DMS153 (cell line): ENCODE measurements around the gene UQCC5.
A peak's percentile ranks its signal among the peaks of the same experiment; 100 is the strongest.
"Not testable (repeated sequence)": the region's sequence is repeated elsewhere in the genome, so short reads cannot be mapped to it uniquely, and the experiment has no call there.

Experiments used
- DNase-seq: peaks from one replicate; lab custom pipeline; 2025; lab: John Stamatoyannopoulos, UW

Gene UQCC5

DNA sequence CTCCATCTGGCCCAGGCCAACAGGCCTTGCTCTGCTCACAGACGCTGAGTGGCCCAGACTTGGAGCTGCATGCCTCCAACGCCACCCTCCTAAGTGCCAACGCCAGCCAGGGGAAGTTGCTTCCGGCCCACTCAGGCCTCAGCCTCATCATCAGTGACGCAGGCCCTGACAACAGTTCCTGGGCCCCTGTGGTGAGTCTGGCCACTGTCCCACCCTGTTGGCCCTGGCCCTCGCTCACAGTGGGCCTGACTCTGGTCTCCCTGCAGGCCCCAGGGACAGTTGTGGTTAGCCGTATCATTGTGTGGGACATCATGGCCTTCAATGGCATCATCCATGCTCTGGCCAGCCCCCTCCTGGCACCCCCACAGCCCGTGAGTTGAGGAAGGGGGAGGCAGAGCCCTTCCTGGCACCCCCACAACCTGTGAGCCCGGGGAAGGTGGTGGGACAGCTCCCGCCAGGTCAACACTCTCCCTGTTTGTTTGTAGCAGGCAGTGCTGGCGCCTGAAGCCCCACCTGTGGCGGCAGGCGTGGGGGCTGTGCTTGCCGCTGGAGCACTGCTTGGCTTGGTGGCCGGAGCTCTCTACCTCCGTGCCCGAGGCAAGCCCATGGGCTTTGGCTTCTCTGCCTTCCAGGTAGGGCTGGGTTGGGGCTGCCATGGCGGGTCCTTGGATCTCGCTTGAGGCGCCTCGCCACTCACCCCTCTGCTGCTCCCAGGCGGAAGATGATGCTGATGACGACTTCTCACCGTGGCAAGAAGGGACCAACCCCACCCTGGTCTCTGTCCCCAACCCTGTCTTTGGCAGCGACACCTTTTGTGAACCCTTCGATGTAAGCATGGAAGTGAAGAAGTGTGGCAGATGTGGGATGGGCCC is 12.8 kb upstream of the UQCC5 start:
- no peak for DNase-seq

DNA sequence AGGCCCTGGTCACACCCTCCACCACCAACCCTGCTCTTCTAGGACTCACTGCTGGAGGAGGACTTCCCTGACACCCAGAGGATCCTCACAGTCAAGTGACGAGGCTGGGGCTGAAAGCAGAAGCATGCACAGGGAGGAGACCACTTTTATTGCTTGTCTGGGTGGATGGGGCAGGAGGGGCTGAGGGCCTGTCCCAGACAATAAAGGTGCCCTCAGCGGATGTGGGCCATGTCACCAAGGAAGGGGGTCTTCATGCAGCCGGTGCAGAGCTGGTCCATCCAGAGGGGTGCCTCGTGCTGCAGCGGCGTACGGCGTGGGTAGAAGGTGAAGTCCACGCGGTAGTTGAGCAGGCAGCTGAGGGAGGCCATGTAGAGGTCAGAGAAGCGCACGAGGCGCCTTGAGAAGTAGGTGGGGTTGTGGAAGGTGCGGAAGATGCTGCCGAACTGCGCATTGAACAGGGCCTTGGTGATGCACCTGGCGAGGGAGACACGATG is 12.1 kb upstream of the UQCC5 start:
- DNase-seq = no peak

DNA sequence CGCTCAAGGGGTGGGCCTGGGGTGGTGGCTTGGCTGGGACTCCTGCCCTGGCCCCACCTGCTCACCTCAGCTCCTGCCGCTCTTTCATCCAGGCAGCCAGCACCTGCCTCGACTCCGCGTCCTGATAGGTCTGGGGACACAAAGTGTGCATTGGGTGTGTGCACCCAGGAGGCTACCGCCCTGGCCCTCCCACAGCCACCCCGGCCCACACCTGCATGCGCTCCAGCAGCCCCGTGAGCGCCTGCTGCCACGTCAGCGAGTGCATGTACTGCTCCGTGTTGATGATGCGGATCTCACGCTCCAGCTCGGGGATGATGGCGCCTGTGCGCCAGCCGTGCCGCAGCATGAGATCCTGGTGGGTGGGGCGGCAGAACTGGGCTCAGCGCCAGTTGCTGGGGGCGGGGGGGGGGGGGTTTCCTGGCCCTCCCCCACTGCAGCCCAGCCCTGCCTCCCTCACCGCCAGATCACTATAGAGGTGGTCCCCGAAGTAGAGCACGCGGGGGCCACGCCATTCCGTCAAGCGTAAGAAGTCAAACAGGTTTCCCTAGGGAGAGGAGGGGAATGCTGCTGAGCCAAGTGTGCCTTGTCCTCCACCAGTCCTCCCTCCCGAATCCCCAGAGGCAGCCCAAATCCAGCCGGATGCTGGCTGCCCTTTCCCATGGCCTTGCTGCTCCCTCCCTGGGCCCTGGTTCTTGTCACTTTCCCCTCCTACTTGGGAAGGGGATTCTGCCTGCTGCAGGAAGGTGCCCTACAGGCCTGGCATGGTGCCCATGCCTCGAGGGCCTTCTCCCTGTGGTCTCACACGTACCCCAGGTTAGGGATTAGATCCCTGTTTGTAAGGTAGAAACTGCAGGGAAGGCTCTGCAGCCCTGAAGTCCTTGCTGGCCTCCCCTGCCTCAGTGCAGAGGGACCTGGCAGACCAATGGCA is 11.4 kb upstream of the UQCC5 start:
- DNase-seq = peak; percentile 1

DNA sequence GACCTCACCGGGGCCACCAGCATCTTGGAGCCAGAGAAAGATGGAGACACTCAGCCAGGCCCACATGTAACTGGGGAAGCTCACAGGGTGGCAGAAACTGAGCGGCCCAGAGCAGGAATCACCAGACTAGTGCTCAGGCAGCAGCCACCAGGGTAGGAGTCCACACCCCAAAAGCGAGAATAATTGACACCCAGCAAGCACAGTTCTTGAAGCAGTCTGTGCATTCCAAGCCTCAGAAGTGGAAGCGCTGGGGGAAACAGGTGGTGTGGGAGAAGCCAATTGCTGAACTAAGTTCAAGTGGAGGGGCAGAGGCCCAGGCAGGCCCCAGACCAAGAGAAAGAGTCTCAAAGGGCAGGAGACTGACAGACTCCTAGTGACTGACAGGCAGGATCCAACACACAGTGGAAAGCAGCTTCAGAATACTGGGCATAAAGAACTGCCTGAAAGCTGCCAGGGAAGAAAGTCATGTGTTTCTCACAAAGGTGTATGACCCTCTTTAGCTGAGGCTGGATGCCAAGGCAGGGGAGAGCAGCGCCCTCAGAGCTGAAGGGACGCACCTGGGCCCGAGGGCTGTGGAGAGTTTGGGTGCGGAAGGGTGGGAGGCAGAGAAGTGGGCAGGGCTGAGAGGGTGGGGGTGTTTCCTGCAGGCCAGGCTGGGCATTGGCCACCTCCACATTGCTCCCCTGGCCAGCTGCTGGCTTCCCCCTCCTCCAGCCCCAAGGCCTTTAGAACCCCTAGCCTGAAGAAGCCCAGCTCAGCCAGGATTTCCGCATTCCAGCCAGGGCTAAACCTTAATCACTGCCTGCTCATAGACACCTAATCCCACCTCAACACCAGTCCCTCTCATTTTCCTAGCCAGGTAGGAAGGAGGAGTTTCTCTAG is 10.5 kb upstream of the UQCC5 start:
- no peak for DNase-seq

DNA sequence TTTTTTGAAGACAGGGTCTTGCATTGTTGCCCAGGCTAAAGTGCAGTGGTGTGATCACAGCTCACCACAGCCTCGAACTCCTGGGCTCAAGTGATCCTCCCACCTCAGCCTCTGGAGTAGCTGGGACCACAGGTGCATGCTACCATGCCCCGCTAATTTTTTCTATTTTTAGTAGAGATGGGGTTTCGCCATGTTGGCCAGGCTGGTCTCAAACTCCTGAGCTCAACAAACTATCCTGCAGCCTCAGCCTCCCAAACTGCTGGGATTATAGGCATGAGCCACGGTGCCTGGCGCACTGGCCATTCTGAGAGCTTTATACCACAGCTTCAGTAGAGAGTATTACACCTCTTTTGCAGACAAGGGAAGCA is 9.8 kb upstream of the UQCC5 start:
- not testable (repeated sequence) for DNase-seq

DNA sequence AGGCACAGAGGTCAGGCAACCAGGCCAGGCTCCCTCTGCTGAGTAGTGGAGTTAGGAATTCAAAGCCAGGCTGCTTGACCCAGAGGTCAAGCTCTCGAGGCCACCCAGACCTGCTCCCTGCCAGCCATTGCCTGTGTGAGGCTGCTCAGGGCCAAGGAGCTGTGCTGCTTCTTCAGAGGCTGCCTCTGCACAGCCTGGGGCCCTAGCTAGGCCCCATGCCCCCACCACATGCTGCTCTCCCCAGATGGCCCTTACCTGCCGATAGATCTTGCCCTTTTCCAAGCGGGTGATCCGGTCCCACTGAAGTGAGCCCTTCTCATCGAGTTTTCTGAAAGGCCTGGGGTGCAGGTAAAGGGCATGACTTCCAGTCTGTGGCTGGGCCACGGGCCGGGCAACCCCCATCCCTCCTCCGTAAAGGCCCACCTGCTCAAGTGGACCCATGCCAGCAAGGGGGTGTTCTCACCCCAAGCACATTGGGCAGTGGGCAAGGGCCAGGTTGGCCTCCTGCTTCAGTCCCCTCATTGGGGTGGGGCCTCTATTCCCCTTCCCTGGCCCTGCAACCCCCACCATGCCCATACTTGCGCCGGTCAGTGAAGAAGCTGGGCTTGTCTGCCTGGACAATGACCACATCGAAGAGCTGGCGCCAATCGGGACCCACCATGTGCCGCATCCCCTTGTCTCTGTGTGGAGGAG is 9.2 kb upstream of the UQCC5 start:
- DNase-seq = no peak

DNA sequence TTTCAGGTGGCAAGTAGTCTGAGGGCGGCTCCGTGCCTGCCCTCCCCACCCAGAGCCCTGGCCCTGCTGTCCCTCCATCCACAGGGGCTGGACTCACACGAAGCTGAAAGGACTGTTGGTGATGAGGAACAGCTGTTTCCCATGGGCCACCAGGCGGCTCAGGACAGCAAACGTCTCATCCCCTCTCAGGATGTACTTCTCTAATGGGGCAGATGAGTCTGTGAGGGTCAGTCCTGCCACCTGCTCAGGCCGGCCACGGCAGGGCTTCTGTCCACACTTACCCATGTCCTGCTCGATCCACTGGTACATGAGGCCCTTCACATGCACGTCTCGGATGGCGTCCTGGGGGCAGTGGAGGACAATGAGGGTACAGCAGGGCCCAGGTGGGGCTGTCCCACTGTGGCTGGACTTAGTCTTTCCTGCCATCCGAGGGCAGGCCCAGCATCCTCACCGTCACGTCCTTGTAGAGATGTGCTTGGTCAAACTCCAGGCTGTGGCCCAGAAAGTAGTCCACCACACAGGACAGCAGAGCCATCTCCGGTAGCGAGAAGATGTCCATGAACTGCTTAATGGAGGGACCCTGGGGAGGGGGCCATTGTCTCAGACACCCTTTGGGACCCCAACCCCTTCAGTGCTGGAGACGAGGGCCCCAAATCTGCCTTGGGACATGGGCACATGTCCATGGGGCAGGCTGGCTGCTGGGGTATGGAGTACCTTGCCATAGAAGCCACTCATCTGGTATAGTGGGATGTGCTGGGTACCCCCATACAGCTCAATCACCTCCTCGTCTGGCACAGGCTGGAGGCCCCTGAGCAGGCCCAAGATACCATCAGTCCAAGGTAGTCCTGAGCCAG is 8.4 kb upstream of the UQCC5 start:
- DNase-seq = no peak

DNA sequence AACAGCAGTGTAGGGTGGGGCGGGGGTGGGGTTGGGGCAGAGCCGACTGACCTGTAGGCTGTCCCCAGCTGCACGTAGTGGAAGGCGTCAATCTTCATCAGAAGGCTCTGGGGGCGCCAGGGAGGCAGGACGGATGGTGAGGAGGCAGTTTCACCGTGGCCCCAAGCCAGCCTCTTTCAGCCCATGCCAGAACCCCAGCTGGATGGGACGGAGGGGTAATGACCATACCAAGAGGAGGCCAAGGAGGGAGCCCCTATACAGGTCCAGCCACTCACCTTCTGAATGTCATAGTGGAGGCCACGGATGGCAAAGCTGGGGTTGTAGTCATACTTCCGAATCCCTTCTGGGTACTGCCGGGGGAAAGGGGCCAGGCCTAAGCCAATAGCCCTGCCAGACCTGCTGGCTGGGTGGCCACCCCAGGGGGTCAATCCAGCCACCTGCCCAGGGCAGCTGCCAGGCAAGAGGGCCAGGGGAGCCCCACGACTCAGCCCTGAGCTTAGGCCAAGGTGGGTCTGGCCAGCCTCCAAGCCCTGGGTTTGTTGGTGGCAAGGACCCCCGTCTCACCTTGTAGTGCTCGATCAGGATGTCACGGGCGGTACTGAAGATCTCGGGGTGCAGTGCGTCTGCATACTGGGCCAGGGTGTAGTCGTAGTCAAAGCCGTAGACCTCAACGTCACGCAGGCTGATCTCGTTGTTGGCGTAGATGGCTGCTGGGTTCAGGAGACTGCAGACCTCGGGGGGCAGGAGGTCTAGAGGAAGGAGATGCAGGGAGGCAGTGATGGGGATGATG is 7.6 kb upstream of the UQCC5 start:
- DNase-seq = no peak

DNA sequence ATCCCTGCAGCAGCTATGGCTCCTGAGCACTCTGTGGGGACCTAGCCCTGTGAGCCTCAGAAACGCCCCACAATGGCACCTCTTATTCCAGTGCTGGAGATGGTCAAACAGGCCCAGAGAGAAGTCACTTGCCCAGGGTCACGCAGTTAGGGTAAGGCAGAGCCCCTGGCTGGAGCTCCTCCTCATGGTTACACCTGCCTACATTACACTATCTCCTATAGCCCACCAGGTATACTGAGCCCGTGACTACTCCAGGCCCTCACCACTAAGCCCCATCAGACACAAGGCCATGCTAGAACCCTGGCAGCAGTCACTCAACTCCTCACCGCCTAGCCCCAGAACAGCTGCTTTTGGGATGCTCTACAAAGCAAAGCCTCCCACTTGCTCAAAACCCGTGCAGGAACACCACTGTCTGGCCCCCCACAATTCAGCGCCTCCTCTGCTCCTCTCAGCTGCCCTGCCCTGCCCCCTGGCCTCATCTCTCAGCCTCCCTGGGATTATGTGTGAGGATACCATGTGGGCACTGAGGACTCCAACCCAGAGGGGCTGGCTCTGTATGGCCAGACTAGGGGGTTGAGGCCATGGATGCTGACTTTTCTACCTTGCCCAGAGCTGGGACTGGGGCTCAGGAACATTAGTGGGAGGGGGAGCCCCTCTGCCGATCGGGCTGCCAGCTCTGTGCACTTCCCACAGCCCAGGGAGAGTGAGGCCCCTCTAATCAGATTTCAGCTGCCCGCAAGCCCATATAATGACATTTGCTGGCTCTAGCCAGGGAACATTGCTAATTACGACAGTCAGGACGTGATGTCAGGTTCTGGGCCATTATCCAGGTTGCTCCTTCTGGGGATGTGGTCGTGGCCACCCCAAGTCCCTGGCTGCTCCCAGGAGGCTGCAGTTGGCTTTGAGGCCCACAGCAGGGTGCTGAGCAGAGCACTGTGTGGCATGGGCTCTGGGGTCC is 6.8 kb upstream of the UQCC5 start:
- DNase-seq = no peak

DNA sequence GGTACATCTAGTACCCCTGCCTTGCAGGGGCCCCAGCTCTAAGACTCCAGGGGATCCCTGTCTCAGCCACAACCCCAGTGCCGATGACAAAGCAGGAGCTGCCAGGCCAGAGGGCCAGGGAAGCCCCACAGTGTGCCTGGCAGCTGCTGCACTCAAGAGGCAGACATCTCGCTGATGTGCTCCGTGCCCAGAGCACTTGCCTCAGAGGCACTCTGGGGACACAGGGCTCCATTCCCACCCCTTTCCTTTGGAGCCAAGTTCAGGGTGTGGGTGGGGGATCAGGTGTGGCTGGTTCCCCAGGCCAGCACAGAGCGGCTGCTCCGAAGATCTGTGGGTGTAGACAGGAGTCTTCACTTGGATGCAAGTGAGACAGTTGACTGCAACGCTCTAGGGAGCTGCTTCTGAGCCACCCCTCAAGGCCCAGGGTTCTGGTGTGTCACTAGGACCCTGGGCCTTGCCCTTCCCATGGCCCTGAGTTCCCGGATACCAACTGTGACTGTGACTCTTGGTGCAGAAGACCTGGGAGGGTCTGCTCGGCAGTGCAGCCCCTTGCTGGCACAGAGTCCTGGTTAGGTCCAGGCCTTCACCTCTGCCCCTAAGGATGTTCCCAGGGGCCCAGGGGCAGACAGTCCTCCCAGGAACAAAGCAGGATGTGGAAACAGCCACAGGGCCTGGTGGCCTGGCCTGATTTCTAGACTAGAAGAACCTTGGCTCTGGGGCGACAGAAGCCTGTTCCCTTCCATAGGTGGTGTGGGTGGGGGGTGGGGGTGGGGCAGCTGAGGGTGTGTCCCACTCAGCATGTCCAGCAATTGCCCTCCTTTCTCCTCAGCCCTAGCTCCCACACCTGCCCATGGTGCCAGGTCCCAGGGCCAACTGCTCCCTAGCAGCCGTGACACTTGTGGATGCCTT is 5.2 kb upstream of the UQCC5 start:
- no peak for DNase-seq

DNA sequence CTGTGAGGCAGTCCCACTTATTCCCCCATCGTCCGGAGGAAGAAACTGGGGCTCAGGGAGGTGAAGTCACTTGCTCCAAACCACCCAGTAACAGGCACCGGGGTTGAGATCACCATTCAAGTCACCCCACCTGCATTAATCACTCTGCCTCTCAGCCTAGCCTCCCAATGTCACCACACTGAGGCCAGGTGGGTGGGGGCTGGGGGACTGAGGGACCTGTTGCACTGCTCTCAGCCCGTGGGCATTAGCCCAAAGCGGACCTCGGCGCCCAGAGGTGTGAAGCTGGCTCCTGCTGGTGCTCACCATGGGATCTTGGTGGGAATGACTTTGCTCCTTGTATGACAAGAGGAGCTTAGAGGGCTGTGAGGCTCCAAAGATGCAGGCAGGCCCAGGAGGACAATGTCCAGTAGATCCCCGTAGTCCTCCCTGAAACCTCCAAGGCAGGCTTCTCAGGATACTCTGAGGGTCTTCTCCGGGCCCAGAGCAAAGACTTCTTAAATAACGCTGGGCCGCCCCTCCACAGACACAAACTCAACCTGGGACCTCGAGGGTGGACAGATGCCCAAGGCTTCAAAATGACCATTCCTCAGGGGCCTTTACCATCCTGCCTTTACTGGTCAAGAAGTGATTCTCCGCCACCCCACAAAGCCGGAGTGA is 4.4 kb upstream of the UQCC5 start:
- DNase-seq = no peak

DNA sequence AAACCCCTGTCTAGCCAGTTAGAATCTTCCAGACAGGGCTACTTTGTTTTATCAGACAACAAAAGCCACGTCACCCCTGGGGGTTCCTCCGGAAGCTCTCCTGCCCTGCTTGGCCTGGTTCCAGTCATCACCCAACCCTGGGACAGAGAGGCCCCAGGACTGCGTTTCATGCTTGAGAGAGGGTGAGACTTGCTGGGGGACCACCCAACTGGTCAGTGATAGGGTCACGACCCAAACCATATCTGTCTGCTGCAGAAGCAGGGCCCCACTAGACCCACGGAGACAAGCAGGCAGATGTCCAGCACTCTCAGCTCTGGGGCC is 3.9 kb upstream of the UQCC5 start:
- no peak for DNase-seq

DNA sequence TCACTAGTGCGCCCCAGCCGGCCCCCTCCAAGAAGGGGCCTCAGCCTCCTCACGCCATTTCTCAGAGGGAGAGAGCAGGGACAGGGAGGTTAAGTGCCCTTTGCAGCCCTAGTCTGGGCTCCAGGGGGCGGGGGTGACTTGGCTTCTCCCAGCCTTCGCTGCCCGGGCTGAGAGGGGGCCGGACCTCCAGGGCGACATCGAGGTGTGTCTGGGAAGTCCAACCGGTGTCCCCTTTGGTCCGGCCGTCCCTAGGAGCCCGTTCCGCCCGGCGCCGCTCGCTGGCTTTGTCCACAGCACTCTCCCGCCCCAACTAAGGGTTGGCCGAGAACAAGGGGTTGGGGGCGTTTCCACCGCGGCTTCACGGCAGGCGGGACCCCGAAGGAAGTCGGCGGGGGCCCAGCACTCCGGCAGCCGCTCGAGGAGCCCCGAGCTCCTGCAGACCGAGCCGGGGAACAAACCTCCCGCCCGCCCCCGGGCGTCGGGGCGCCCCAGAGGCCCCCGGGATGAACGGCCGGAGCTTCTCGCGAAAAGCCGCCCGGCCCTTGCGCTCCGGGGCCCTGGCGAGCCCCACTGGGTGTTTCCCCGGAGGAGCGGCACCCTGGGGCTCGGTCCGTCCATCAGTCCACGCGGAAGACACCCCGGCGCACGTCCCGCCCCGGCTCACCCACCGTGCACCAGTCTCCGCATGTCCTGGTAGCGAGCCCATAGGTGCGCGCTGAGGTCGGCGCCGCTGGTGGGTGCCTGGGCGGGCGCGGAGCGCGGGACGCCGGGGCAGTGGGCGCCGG is 3.4 kb upstream of the UQCC5 start:
- no peak for DNase-seq

DNA sequence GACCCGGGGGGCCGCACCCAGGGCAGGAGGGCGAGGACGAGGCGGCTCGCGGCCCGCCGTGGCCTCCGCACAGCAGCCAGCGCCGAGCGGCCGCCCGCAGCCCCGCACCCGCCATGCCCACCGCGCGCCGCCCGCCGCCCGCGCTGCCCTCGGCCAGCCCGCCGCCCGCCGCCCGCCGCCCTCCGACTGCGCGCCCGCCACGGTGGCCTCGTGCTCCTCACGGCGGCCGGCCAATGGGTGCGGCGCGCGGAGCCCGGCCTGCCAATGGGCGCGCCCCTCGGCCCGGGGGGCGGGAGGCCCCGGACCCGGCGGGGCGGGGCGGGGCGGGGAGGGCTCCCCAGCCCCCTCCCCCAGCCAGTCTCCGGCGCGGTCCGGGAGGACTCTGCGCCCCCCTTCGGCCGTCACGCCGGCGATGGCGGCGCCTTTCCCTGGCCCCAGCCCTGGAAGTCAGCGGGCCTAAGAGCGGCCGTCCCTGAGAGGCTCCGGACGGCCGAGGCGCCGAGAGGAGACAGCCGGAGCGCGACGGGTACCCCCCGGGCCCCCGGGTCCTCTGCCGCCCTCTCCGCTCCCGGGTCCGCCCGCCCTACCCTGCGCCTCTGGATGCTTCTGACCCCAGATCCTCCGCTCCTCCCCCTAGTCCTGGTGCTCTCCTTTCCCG is 2.7 kb upstream of the UQCC5 start, which contains the start of gene NT5DC2:
TSS of gene NT5DC2 (minus strand) at position 235 of the 658 bp plus-strand sequence. CDS start at position 115, 120 bp downstream.
- peak; percentile 19 for DNase-seq
